Amygdala (tissue), 56 donors: ENCODE results near the gene NUDT6.
"Not testable (repeated sequence)": the region's sequence is repeated elsewhere in the genome, so short reads cannot be mapped to it uniquely, and the experiment has no call there.

ENCODE experiments used
- DNase-seq, 56 donors: peaks; one replicate each; lab custom pipeline; 2025; lab: John Stamatoyannopoulos, UW

The NUDT6 gene, protein sequence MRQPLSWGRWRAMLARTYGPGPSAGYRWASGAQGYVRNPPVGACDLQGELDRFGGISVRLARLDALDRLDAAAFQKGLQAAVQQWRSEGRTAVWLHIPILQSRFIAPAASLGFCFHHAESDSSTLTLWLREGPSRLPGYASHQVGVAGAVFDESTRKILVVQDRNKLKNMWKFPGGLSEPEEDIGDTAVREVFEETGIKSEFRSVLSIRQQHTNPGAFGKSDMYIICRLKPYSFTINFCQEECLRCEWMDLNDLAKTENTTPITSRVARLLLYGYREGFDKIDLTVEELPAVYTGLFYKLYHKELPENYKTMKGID

DNA sequence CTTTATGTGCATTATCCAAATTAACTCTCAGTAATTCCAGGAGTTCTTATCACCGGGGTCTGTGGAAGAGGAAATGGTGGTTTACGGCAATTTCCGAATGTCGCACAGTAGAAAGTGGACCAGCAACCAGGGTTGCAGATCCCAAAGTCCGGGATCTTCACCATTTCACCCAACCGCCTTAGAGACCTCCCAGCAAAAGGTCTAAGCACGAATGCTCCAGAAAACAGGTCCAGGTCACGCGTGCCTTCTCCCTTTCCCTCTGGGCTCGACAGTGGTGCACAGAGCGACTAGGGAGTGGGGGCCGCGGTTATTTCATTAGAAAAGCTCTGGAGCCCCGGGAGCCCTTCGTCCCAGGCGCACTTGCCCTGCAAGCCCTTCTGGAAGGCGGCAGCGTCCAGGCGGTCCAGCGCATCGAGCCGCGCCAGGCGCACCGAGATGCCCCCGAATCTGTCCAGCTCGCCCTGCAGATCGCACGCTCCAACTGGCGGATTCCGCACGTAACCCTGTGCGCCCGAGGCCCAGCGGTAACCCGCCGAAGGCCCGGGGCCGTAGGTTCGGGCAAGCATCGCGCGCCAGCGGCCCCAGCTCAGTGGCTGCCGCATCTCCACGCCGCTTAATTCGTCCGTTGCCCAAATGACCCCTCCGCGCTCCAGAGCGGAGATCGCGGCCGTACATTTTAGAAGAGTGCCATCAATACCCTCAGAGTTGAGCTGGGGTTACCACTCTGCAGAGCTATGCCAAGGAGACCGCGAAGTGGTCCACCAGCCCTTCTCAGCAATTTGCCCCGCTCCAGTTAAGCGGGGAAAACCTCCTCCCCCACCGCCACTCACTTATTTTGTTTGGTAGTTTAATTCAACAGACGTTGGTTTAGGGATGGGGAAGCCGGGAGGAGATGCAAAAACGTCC is at the start of gene NUDT6:
NUDT6 (minus strand) TSS at position 627 of the 906 bp plus-strand sequence; CDS start at position 602, 25 bp downstream.
- DNase-seq: peak; percentile 17 to 82 (median 60)

DNA sequence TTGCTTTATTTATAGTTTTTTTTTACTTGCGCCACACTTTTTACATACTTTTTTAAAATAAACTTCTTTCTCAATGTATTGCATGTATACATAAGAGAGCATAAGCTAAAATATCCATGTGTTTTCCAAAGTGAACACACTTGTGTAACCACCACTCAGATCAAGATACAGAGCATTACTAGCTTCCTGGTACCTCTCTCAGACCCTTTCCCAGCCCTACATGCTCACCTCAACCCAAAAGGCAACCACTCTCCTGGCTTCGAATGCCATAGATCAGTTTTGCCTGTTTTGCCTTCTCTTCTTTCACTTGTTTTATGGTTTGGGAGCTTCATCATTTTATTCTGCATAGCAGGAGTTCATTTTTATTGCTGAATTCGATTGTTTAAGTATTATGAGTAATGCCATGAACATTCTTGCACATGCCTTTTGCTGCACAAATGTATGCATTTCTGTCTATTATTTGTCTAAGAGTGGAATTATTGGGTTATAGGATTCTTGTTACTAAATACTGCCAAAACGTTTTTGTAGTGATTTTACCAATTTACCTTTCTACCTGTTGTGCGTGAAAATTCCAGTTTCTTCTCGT is 45.9 kb upstream of the NUDT6 start:
- DNase-seq: no peak

DNA sequence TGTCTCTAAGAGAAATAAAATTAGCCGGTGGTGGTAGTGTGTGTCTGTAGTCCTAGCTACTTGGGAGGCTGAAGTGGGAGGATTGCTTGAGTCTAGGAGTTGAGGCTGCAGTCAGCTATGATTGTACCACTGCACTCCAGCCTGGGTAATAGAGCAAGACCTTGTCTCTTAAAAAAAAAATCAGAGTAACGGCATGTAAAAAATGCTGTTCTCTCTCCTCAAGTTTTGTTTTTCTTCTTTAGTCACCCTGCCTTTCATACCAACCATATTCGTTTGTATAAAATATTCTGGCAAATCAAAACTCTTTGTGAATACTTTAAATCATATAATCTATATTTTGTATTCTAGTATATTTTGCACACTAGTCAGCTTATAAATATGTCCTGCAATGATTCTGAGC is 44.8 kb upstream of the NUDT6 start:
- no peak for DNase-seq

DNA sequence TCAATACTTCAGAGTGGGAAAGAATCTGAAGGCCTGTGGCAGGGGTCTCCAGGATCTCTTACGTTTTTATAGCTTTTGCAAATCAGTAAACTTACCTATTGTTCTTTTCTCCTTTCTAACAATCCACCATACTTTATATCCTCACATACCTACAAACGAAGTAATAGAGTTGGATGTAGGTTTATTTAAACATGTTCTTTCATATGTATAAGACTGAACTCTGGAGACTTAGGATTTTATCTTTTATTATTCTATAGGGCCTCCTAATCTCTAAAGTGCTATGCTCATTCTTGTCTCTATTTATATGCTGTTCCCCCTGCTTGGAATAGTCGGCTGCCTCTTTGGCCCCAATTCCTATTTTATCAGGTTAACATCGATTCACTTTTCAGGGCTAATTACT is 43.8 kb upstream of the NUDT6 start:
- DNase-seq: no peak

DNA sequence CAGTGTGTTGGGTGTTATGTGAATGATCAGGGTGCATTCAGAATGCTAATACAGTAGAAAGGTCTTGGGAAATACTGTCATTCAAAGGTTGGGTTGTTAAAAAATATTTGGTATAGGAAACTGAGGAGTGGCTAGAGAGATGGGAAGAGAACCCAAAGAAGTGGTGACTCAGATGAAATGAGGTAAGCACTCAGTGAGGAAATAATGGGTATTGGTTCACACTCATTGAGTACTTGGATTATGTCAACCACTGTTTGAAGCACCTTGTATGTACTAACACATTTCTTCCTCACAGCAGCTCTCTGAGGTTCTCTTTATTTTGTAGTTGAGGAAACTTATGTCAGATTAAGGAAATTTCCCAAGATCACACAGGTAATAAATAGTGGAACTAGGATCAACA is 40.8 kb upstream of the NUDT6 start:
- DNase-seq: no peak

DNA sequence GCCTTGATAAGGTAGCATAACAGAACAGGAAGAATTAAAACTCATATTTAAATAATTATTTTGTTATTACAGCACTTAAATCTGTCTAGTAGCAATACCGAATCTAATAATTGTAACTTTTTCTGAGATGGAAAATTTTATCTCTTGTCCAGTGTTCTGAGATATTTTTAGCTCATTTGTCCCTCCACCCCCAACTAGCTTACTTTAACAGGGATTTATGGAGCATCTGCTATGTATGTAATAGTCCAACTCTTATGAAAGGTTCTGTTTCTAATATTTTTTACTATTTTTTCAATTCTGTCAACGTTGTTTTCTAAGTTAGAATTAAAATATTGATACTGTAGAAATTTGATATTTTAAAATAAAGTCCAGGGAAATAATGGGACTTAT is 38.2 kb upstream of the NUDT6 start:
- no peak for DNase-seq

DNA sequence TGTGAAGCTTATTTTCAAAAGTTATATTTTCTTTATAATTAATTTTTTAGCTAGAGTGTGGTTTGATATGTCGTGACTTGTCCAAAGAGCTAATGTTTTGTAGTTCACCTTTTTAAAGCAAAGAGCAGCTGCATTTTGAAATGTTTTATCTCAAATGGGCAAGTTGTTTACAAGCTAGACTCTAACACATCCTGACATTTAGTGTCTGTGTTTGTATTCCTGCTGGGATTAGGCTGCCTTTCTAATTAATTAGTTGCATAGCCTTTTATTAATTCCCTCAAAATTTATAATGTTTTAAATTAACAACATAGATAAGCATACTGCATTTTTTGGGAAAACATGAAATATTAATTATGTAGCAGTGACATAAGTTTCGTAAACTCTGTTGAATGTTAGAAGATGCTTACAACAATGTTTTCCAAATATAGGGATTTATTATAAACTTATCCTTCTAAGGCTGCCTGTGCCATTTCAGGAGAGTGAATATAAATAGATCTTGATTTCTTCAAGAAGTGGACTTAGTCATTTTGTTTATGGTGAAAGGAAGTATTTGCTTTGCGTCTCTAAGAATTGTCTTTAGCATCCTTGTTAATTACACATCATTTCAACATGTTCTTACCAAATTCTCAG is 37.7 kb upstream of the NUDT6 start:
- no peak for DNase-seq

DNA sequence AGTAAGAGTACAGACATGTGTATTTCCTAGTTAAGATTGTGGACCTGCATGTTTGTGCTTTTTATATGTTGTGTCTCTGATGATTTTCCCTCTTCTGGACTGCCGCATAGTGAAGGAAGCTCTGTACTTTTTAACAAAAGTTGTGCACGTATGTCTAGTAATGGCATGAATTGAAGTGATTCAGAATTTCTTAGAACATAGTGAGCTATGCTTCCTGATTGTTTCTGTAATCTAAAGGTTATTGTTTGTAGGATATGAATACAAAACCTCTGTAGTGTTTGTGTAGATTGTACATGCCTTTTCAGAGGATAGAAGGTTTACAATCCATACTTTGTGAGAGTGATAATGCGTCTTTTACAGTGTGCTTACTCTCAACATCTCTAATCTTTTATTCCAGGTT is 37.0 kb upstream of the NUDT6 start:
- no peak for DNase-seq

DNA sequence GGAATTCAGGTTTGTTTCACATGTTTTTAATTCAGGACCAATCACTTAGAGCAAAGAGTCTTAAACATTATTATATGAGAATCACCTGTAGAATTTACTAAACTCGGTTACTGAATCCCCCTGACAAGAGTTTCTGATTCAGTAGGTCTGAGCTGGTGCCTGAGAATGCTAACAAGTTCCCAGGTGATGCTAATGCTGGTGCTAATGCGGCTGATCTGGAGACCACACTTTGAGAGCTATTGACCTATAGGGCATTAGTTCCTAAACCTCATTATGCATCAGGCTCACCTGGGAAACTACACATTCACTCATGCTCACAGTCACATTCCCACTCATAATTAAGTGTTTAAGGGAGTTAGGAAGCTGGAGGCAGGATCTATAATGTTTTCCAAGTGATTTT is 36.1 kb upstream of the NUDT6 start:
- DNase-seq: no peak

DNA sequence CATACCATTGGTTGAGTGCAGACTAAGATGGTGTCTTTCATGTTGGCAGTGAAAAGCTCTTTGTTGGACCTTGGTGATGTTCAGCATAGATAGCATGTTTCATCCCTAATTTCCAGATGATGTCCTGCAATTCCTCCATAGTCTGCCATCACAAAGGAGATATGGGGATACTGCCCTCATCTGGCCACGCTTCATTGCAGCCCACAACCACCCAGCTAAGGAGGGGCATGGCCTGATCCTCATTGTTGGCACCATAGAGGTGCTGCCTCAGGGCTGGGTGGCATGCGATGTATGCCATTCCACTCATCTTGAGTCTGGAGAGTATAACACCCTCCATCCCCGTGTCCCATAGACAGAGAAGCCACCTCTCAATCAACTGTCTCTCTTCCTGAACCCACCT is 31.5 kb upstream of the NUDT6 start:
- no peak for DNase-seq

DNA sequence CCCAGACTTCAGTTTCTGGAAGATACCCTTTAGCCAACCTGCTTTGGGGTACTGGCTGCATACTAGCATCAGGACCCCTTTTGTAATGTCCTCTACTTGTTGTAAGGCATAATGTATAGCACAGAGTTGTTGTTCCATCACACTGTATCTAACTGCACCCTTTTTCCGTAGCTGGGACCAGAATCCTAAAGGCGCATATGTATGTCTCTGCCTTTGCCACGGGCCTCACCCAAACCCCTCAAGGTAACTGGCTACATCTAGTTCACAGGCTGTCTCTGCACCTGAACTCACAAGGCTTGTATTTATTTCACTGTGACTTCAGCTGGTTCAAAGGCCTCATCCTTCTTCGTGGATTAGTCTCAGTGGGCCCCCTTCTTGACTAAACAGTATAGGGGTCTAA is 29.6 kb upstream of the NUDT6 start:
- DNase-seq: no peak

DNA sequence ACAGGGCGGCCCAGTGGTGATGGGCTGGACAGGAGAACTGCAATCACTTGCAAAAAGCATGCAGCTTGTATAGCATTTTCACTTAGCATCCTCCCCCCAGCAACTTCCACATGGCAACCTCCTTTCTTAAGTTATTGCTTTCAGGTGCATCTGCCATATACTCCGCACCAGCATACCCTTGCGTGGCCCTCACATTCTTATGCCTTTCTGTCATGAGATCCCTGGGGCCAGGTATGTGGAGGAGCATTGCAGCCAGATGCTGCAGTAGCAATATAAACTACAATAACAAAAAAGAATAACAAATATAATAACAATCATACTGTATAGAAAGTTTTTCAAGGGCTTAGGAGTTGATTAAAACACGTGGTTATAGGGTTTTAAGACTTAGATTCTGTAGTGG is 26.3 kb upstream of the NUDT6 start:
- DNase-seq: no peak

DNA sequence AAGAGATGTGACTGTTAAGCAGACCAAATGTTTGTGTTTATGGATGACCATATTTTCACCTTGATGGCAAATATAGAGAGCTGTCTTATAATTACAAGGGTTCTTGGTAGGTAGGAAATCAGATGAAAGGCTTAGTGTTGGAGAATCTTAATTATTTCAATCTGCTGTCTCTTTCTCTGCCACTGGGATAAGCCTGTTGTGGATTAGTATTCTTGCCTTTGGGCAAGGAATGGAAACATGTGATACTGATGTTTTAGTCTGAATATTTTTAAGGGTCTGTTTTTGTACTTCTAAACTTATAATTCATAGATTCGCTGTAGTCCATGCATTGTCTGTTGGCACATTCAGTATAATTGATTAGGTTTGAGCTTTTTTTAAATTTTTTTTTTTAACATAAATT is 23.7 kb upstream of the NUDT6 start:
- DNase-seq: no peak

DNA sequence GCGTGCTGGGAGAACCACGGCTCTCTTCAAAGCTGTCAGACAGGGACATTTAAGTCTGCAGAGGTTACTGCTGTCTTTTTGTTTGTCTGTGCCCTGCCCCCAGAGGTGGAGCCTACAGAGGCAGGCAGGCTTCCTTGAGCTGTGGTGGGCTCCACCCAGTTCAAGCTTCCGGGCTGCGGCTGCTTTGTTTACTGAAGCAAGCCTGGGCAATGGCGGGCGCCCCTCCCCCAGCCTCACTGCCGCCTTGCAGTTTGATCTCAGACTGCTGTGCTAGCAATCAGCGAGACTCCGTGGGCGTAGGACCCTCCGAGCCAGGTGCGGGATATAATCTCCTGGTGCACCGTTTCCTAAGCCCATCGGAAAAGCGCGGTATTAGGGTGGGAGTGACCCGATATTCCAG is 22.7 kb upstream of the NUDT6 start:
- DNase-seq: not testable (repeated sequence)

DNA sequence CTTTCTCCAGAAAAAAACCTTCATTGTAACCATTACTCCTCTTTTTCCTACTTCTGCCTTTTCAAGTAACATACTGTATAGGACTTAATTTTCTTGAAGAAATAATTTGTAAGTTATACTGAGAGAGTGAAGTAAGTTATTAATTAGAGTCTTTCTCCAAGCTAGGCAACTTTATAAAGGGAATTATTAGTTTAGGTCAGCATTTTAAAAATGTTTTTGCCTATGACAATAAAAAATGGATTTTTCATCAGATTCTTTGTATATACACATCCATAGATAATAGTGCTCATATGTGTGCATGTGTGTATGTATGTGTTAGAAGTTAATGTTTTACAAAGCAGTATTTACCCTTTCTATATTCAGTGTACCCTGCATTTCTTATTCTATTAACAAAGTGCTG is 10.4 kb upstream of the NUDT6 start:
- DNase-seq: no peak

DNA sequence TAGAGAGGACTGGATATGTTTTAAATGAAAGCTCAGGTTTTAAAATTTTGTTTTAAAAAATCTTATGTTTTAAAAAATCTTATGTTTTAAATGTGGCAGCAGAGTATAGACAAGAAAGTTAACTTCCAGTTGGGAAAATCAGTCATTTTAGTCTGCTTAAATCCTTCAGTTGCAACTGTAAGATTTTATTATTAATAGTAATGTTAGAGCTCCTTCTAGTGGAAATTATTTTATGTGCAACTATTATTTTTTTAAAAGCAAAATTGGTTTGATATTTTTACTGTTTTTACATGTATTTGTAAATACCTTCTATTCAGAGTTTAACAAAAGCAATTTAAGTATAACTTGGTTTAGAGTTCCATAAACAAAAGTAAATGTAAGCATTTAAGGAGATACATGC is 8.5 kb upstream of the NUDT6 start:
- DNase-seq: no peak

DNA sequence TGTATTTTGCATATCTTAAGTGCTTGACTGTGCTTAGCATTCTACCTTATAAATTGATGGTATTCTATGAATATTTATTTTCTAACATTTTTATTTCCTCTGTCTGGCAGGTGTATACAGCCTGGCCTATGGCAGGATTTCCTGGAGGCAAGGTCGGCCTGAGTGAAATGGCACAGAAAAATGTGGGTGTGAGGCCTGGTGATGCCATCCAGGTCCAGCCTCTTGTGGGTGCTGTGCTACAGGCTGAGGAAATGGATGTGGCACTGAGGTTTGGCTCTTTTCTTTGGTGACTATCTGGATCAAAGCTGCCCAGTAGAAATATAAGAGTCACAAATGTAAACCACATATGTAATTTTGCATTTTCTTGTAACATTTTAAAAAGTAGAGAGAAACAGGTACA is 6.5 kb upstream of the NUDT6 start:
- DNase-seq: no peak

DNA sequence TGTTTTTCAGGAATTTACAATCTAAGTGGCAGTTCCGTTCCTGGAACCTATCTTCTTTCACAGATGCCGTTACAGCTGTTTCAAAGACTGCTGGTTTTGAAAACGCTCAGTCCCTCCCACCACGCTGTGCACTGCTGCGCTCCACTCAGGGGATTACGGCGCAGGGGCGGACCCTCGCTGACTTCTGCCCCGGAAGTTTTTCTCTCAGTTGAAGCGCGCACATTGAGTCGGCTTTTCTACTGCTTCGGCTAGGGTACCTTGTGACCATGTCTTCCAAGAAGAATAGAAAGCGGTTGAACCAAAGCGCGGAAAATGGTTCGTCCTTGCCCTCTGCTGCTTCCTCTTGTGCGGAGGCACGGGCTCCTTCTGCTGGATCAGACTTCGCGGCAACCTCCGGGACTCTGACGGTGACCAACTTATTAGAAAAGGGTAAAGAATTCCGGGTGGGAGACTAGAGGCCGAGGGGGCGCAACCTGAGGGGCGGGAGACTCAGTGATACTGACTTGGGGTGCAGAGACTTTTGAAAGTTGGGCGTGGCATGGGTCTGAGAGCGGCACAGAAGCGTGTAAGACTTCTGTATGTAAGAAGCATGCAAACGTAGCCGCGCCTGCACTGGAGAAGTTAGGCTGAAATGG is 597 bp upstream of the NUDT6 start:
- peak; percentile 29 to 93 (median 77) for DNase-seq

DNA sequence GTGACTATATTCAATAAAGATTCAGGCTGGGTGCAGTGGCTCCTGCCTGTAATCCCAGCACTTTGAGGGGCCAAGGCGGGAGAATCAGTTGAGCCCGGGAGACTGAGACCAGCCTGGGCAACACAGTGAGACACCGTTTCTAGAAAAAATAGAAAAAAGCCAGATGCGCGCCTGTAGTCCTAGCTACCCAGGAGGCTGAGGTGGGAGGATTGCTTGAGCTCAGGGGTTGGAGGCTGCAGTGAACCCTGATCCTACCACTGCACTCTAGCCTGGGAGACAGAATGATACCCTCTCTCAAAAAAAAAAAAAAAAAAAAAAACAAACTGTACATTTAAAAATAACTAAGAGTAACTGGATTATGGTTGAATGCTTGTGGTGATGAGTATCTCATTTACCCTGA is 1.1 kb downstream of the NUDT6 start:
- no peak for DNase-seq

DNA sequence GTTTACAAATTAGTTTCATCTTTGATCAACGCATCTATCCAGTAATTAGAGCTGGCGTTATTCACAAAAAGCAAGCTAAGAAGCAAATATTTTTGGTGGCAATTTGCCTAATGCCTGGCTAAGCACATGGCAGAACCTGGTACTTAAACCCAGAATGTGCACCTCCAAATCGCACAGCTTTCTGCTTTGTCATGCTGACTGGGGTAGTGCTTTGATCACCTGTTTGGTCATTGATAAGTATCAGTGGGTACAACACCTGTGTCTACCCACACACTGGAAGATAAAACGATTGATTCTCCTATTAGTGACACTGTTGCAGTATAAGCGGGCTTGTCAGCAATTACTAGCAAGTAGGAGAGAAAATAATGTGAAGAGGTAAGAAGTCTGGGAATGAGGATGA is 1.9 kb downstream of the NUDT6 start:
- no peak for DNase-seq

DNA sequence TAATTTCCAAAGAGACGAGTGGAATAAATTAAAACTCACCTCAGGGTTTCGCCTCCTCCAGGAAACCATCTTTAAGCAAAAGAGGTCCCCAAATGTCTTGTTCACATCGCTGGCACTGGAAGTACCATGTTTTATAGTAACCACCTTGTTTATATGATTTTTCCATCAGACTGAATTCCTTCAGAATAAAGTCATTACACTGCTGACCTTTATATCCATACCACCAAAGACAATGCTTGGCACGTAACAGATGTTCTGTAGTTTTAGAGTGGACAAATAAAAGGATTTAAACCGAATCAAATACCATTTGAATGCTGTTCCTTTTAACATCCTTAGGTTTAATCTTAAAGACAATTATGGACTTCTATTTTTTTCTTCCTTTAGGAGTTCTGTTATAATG is 4.7 kb downstream of the NUDT6 start:
- no peak for DNase-seq
